Activated T-helper 1 cell treated with anti-CD3 and anti-CD28 coated beads, Interleukin-12 subunit alpha, Interleukin-12 subunit beta, Interleukin-2, Interleukin-4 antibody, amounts not matched to agents 30 ng/mL and 10 ng/mL and 1 ng/mL, durations not matched to agents 14 hours and 24 hours and 36 hours (primary cell): ENCODE data around the gene MBNL2. TPM values are rescaled to one million over a fixed set of nuclear protein-coding genes. Genes with fewer than 3 reads are reported as not detected.

Source experiments
- DNase-seq: peaks from one replicate; pipeline ENCODE4 v3.0.0; 2021; ENCODE audit warnings: low spot score
- H3K27ac Mint-ChIP-seq: one replicate; pipeline ENCODE4 v1.8.0; 2021; ENCODE audit warnings: mild to moderate bottlenecking, mixed read lengths
- H3K27me3 Mint-ChIP-seq: one replicate; pipeline ENCODE4 v1.8.0; 2022; ENCODE audit warnings: mild to moderate bottlenecking, moderate library complexity, mixed read lengths; ENCODE audit not compliant: insufficient read depth
- H3K36me3 Mint-ChIP-seq: one replicate; pipeline ENCODE4 v1.8.0; 2021; ENCODE audit warnings: low read depth, mixed read lengths
- H3K4me1 Mint-ChIP-seq: one replicate; pipeline ENCODE4 v1.8.0; 2021; ENCODE audit warnings: low read depth, mixed read lengths
- H3K4me3 Mint-ChIP-seq: one replicate; pipeline ENCODE4 v1.8.0; 2021; ENCODE audit warnings: mild to moderate bottlenecking, moderate library complexity, mixed read lengths
- H3K9me3 Mint-ChIP-seq: one replicate; pipeline ENCODE4 v1.8.0; 2021; ENCODE audit warnings: mixed read lengths
- intact Hi-C: fragments of 100-400 bp; cut with micrococcal nuclease; formaldehyde crosslinking; loops from one replicate; pipeline ENCODE4 v1.15.1; 2024
- total RNA-seq: library from RNA; stranded (reverse); gene quantifications from 2 replicates; pipeline ENCODE4 v1.2.3, GENCODE V29; 2022

MBNL2 gene
- total RNA-seq, 1 donor from 2014 or later, result 20.7 TPM

GRCh38 chr13:97289514-97290298 lies 67.6 kb downstream of the MBNL2 start:
- Mint-ChIP-seq H3K9me3 (no peaks in the 10 kb centered on the region), H3K36me3 (peaks cover 4% of the 10 kb centered on the region), H3K27me3 (peaks cover 1% of the 10 kb centered on the region), H3K27ac (no peak overlapping the region), H3K4me3 (no peak overlapping the region), H3K4me1 (peaks cover 24% of the 10 kb centered on the region)
- no peak for DNase-seq
- intact Hi-C loops, result loop anchor here (1.0 to 5.0 kb wide), 3 partner anchors 53 to 147 kb away; no protein-coding TSS in a partner anchor

- intact Hi-C loops, result no loop called here
- H3K4me3 Mint-ChIP-seq, result no peak overlapping the region
- H3K4me1 Mint-ChIP-seq, result peaks cover 7% of the 10 kb centered on the region
- H3K27ac Mint-ChIP-seq, result no peak overlapping the region
- H3K27me3 Mint-ChIP-seq, result peaks cover 1% of the 10 kb centered on the region
- peaks cover 5% of the 10 kb centered on the region for H3K36me3 Mint-ChIP-seq
- DNase-seq, result no peak
- H3K9me3 Mint-ChIP-seq, result no peaks in the 10 kb centered on the region
These were observed 73.4 kb downstream of the MBNL2 start for GRCh38 chr13:97295283-97296182.

- intact Hi-C loops, result no loop called here
- no peak overlapping the region for H3K27ac Mint-ChIP-seq
These were observed 74.6 kb downstream of the MBNL2 start for GRCh38 chr13:97296740-97297139.

GRCh38 chr13:97298816-97299215 lies 76.7 kb downstream of the MBNL2 start:
- Mint-ChIP-seq H3K27ac (no peak overlapping the region), H3K4me1 (no peaks in the 10 kb centered on the region), H3K4me3 (no peak overlapping the region), H3K9me3 (no peaks in the 10 kb centered on the region), H3K27me3 (no peaks in the 10 kb centered on the region), H3K36me3 (peaks cover 1% of the 10 kb centered on the region)
- intact Hi-C loops, result no loop called here
- no peak for DNase-seq

More at GRCh38 chr13:97296740-97297139, 74.6 kb downstream of the MBNL2 start:
- Mint-ChIP-seq H3K9me3 (no peaks in the 10 kb centered on the region), H3K27me3 (no peaks in the 10 kb centered on the region), H3K4me3 (no peak overlapping the region), H3K36me3 (peaks cover 1% of the 10 kb centered on the region), H3K4me1 (no peaks in the 10 kb centered on the region)
- no peak for DNase-seq

- no peak for DNase-seq
- intact Hi-C loops, result no loop called here
- Mint-ChIP-seq H3K4me3 (no peak overlapping the region), H3K27ac (no peak overlapping the region), H3K27me3 (no peaks in the 10 kb centered on the region), H3K36me3 (peaks cover 1% of the 10 kb centered on the region), H3K9me3 (no peaks in the 10 kb centered on the region), H3K4me1 (no peaks in the 10 kb centered on the region)
These were observed 78.7 kb downstream of the MBNL2 start for GRCh38 chr13:97300871-97301270.

GRCh38 chr13:97301382-97302095 lies 79.4 kb downstream of the MBNL2 start:
- no peak for DNase-seq
- intact Hi-C loops, result no loop called here
- Mint-ChIP-seq H3K27me3 (no peaks in the 10 kb centered on the region), H3K27ac (no peak overlapping the region), H3K4me3 (no peak overlapping the region), H3K9me3 (no peaks in the 10 kb centered on the region), H3K4me1 (no peaks in the 10 kb centered on the region), H3K36me3 (peaks cover 2% of the 10 kb centered on the region)

GRCh38 chr13:97302611-97303010 lies 80.5 kb downstream of the MBNL2 start:
- H3K36me3 Mint-ChIP-seq, result peaks cover 2% of the 10 kb centered on the region
- no peak for DNase-seq
- no peak overlapping the region for H3K27ac Mint-ChIP-seq
- no peaks in the 10 kb centered on the region for H3K4me1 Mint-ChIP-seq
- no peak overlapping the region for H3K4me3 Mint-ChIP-seq
- no peaks in the 10 kb centered on the region for H3K9me3 Mint-ChIP-seq
- intact Hi-C loops, result no loop called here
- no peaks in the 10 kb centered on the region for H3K27me3 Mint-ChIP-seq

GRCh38 chr13:97306106-97306505 lies 84.0 kb downstream of the MBNL2 start:
- Mint-ChIP-seq H3K4me1 (no peaks in the 10 kb centered on the region), H3K27ac (no peak overlapping the region), H3K4me3 (no peak overlapping the region), H3K36me3 (peaks cover 3% of the 10 kb centered on the region), H3K27me3 (no peaks in the 10 kb centered on the region), H3K9me3 (peaks cover 3% of the 10 kb centered on the region)
- DNase-seq, result no peak
- intact Hi-C loops, result no loop called here

- no peaks in the 10 kb centered on the region for H3K4me1 Mint-ChIP-seq
- H3K4me3 Mint-ChIP-seq, result no peak overlapping the region
- peaks cover 3% of the 10 kb centered on the region for H3K36me3 Mint-ChIP-seq
- H3K27me3 Mint-ChIP-seq, result no peaks in the 10 kb centered on the region
- H3K27ac Mint-ChIP-seq, result no peak overlapping the region
- intact Hi-C loops, result no loop called here
- no peak for DNase-seq
- H3K9me3 Mint-ChIP-seq, result peaks cover 3% of the 10 kb centered on the region
These were observed 84.5 kb downstream of the MBNL2 start for GRCh38 chr13:97306645-97307044.

GRCh38 chr13:97307118-97307881 lies 85.2 kb downstream of the MBNL2 start:
- no peaks in the 10 kb centered on the region for H3K27me3 Mint-ChIP-seq
- H3K36me3 Mint-ChIP-seq, result peaks cover 3% of the 10 kb centered on the region
- H3K27ac Mint-ChIP-seq, result no peak overlapping the region
- H3K4me3 Mint-ChIP-seq, result no peak overlapping the region
- no peaks in the 10 kb centered on the region for H3K4me1 Mint-ChIP-seq
- no peak for DNase-seq
- intact Hi-C loops, result no loop called here
- peaks cover 3% of the 10 kb centered on the region for H3K9me3 Mint-ChIP-seq

GRCh38 chr13:97307882-97308624 lies 85.9 kb downstream of the MBNL2 start:
- intact Hi-C loops, result no loop called here
- Mint-ChIP-seq H3K4me1 (no peaks in the 10 kb centered on the region), H3K27me3 (no peaks in the 10 kb centered on the region), H3K36me3 (peaks cover 3% of the 10 kb centered on the region), H3K27ac (no peak overlapping the region), H3K4me3 (no peak overlapping the region), H3K9me3 (peaks cover 3% of the 10 kb centered on the region)
- DNase-seq, result no peak
